ENCODE data around the gene THSD4. TPM values are rescaled to one million over a fixed set of nuclear protein-coding genes. Genes with fewer than 3 reads are reported as not detected.

The THSD4 gene
- total RNA-seq, 4 donors from 2014 or later, result 23.0 to 68.5 (median 48.6) TPM

DNA sequence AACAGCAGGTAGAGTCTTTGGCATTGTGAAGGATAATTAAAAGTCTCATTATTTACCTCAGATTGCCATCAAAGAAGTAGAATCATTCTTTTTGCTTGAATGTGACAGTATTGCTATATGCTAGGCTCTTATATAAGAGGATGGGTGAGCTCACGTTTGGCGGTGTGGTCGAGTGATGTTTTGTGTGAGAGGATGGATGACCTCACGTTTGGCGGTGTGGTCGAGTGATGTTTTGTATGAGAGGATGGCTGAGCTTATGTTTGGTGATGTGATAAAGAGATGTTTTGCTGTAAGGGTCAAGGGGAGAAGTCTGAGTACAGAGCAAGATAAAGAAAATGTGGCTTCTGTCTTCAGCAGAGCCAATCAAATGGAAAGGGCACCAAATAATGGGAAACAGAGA, 395.5 kb downstream of the THSD4 start:
- 79 to 89% methylated on average over 6 of the region's 6 CpGs for WGBS, 2 donors
- H3K27me3 ChIP-seq, result no peaks in the 10 kb centered on the region
- no peaks in the 10 kb centered on the region for H3K9me3 ChIP-seq
- no peak for DNase-seq
- intact Hi-C loops (cut with DNase I), result no loop called here
- no peak overlapping the region for H3K4me3 ChIP-seq (replicated peaks in 1 of 3)
- H3K36me3 ChIP-seq, result no peaks in the 10 kb centered on the region
- no peak overlapping the region for H3K27ac ChIP-seq
- no peak for TF ChIP-seq CTCF (IDR thresholded peaks at IDR 0.05)
- TF ChIP-seq POLR2A (IDR thresholded peaks at IDR 0.05), result no peak
- no peaks in the 10 kb centered on the region for H3K4me1 ChIP-seq

GRCh38 chr15:71511796-71512681, 396.8 kb downstream of the THSD4 start:
- no peaks in the 10 kb centered on the region for H3K4me1 ChIP-seq
- intact Hi-C loops (cut with DNase I), result no loop called here
- no peak for DNase-seq
- H3K36me3 ChIP-seq, result no peaks in the 10 kb centered on the region
- H3K27ac ChIP-seq, result no peak overlapping the region
- no peaks in the 10 kb centered on the region for H3K27me3 ChIP-seq
- H3K4me3 ChIP-seq (replicated peaks in 1 of 3), result no peak overlapping the region
- no peaks in the 10 kb centered on the region for H3K9me3 ChIP-seq
- no peak for TF ChIP-seq CTCF (IDR thresholded peaks at IDR 0.05)
- no peak for TF ChIP-seq POLR2A (IDR thresholded peaks at IDR 0.05)
- 59 to 67% methylated on average over 15 of the region's 15 CpGs for WGBS, 2 donors

GRCh38 chr15:71512682-71513006, 397.4 kb downstream of the THSD4 start:
- H3K9me3 ChIP-seq, result no peaks in the 10 kb centered on the region
- no peak for DNase-seq
- 82 to 85% methylated on average over 3 of the region's 3 CpGs for WGBS, 2 donors
- TF ChIP-seq CTCF (IDR thresholded peaks at IDR 0.05), result no peak
- TF ChIP-seq POLR2A (IDR thresholded peaks at IDR 0.05), result no peak
- no peak overlapping the region for H3K4me3 ChIP-seq (replicated peaks in 1 of 3)
- H3K27me3 ChIP-seq, result no peaks in the 10 kb centered on the region
- H3K36me3 ChIP-seq, result no peaks in the 10 kb centered on the region
- no peaks in the 10 kb centered on the region for H3K4me1 ChIP-seq
- no peak overlapping the region for H3K27ac ChIP-seq
- intact Hi-C loops (cut with DNase I), result no loop called here

DNA sequence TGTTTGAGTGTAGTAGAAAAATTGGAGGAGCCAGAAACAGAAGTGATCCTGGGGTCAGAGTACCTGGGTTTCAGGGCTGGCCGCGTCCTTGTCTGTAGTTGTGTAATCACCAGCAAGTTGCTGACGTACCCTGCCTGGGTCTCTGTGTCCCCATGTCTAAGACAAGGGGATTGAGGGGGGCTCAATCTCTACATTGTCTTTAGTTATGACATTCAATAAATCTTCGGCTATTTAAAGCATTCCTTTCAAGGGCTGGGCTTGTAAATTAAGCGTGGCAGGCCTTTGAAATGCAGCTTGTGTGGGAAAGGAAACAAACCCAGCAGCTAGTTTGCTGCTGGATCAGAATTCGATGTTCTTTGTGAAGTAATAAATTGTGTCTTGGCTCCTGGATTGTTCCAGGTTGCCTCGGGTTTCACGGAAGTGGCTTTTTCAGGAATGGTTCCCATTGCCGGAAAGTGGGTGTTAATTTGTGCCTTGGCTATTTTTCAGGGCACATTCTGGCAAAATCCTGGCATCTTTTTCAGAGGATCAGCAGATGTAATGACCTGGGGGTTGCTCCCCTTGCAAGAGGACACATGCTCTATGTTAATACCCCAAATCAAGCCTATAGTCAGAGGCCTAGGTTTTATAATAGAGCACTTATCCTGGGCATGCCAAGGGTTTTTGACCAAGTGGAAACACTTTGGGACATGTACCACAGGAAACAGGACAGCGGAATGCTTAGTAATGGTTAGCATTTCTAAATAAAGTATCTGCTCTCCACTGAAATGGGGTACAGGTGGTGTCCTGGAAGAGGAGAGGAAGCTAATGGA, 400.3 kb downstream of the THSD4 start:
- Histone ChIP-seq H3K36me3 (no peaks in the 10 kb centered on the region), H3K4me3 (replicated peaks in 1 of 3) (no peak overlapping the region), H3K27me3 (no peaks in the 10 kb centered on the region), H3K27ac (no peak overlapping the region), H3K4me1 (no peaks in the 10 kb centered on the region), H3K9me3 (no peaks in the 10 kb centered on the region)
- DNase-seq, result no peak
- TF ChIP-seq CTCF (IDR thresholded peaks at IDR 0.05), result no peak
- TF ChIP-seq POLR2A (IDR thresholded peaks at IDR 0.05), result no peak
- 86 to 87% methylated on average over 10 of the region's 10 CpGs for WGBS, 2 donors
- intact Hi-C loops (cut with DNase I), result no loop called here

DNA sequence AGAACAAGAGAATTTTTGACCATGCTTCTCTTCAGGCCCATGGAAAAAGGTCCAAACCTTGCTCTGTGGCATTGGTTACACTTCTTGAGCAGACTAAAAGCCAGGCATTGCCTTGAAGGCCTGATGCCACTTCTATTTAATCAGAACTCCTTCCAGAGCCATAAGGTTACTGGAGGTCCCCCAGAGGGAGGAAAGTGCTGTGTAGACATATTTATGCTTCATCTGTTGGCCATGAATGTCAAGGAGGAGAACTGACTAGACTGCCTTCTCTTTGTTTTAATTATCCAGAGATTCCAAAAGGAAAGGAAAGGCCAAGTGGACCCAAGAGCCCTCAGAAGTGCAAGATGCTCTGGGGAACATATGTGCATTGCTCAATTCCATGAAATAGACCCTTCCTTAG, 402.5 kb downstream of the THSD4 start:
- intact Hi-C loops (cut with DNase I), result no loop called here
- Histone ChIP-seq H3K27me3 (no peaks in the 10 kb centered on the region), H3K4me3 (replicated peaks in 1 of 3) (no peak overlapping the region), H3K27ac (no peak overlapping the region), H3K4me1 (no peaks in the 10 kb centered on the region), H3K9me3 (no peaks in the 10 kb centered on the region), H3K36me3 (no peaks in the 10 kb centered on the region)
- no peak for DNase-seq
- TF ChIP-seq POLR2A (IDR thresholded peaks at IDR 0.05) (no peak), CTCF (IDR thresholded peaks at IDR 0.05) (no peak)

All from thyroid gland (tissue), 4 donors.